Activated CD8-positive, alpha-beta memory T cell treated with anti-CD3 and anti-CD28 coated beads, Interleukin-2, amount 10 ng/mL, durations not matched to agents 7 days and 5 days (primary cell): ENCODE data around the gene MED8. TPM values are rescaled to one million over a fixed set of nuclear protein-coding genes. Genes with fewer than 3 reads are reported as not detected.
"Not testable (repeated sequence)": the region's sequence is repeated elsewhere in the genome, so short reads cannot be mapped to it uniquely, and the experiment has no call there.

Source experiments
- ATAC-seq: fragments of 150-1000 bp; cut with Tn5 transposase; one replicate; pipeline ENCODE4 v1.10.0; 2021; ENCODE audit warnings: moderate library complexity
- CTCF ChIA-PET: fragments of 350-600 bp; sonication (Branson Sonifier 250); formaldehyde crosslinking; loops from one replicate; lab custom pipeline; 2021; ENCODE audit warnings: antibody characterized with exemption; lab: Charles Lee
- DNase-seq: peaks from one replicate; pipeline ENCODE4 v3.0.0-alpha.2; 2020
- H3K27ac Mint-ChIP-seq: one replicate; pipeline ENCODE4 v1.8.0; 2021; ENCODE audit warnings: mild to moderate bottlenecking, mixed read lengths
- H3K27me3 Mint-ChIP-seq: one replicate; pipeline ENCODE4 v1.8.0; 2021; ENCODE audit warnings: mixed read lengths
- H3K36me3 Mint-ChIP-seq: one replicate; pipeline ENCODE4 v1.8.0; 2021; ENCODE audit warnings: mild to moderate bottlenecking, mixed read lengths
- H3K4me1 Mint-ChIP-seq: one replicate; pipeline ENCODE4 v1.8.0; 2021; ENCODE audit warnings: mixed read lengths
- H3K4me3 Mint-ChIP-seq: one replicate; pipeline ENCODE4 v1.8.0; 2021; ENCODE audit warnings: mild to moderate bottlenecking, moderate library complexity, mixed read lengths
- H3K9me3 Mint-ChIP-seq: one replicate; pipeline ENCODE4 v1.8.0; 2022; ENCODE audit warnings: low read depth, mixed read lengths
- total RNA-seq, 2 experiments: library from RNA; stranded (reverse); gene quantifications; one replicate each; pipeline ENCODE4 v1.2.3, GENCODE V29; 2021

The MED8 gene
- total RNA-seq, 2 experiments from 2014 or later = 38.7 to 43.6 TPM

GRCh38 chr1:43369779-43370178 lies 19.8 kb downstream of the MED8 start:
- CTCF ChIA-PET = interaction anchor here (0.7 to 1.0 kb wide), 2 partner anchors 45 to 1640 kb away, joined by 3 to 5 read pairs; no protein-coding TSS in a partner anchor
- Mint-ChIP-seq H3K36me3 (peaks cover 18% of the 10 kb centered on the region), H3K4me1 (peaks cover 29% of the 10 kb centered on the region)
- not testable (repeated sequence) for DNase-seq, H3K4me3 Mint-ChIP-seq, ATAC-seq, H3K27me3 Mint-ChIP-seq, H3K27ac Mint-ChIP-seq, H3K9me3 Mint-ChIP-seq

GRCh38 chr1:43368646-43369020 lies 21.0 kb downstream of the MED8 start:
- peak; percentile 43 for DNase-seq
- no peaks in the 10 kb centered on the region for H3K9me3 Mint-ChIP-seq
- H3K27me3 Mint-ChIP-seq = no peaks in the 10 kb centered on the region
- CTCF ChIA-PET = interaction anchor here (0.7 to 1.6 kb wide), 11 partner anchors 8 to 455 kb away, joined by 3 to 12 read pairs (median 4); partner anchors contain the start of genes CDC20, MED8 and SZT2
- peaks cover 31% of the 10 kb centered on the region for H3K4me1 Mint-ChIP-seq
- H3K4me3 Mint-ChIP-seq = peak overlapping the region; percentile 96
- H3K27ac Mint-ChIP-seq = peak overlapping the region; percentile 92
- no peak for ATAC-seq
- H3K36me3 Mint-ChIP-seq = peaks cover 27% of the 10 kb centered on the region

GRCh38 chr1:43367904-43368645 lies 21.5 kb downstream of the MED8 start, which contains the start of gene ELOVL1:
TSS of gene ELOVL1 (minus strand) at chr1:43368011. CDS start at chr1:43365609, 2,402 bp downstream.
- H3K9me3 Mint-ChIP-seq = no peaks in the 10 kb centered on the region
- peak; percentile 94 for DNase-seq
- no peaks in the 10 kb centered on the region for H3K27me3 Mint-ChIP-seq
- peak within 1 kb of the TSS; percentile 96 for H3K4me3 Mint-ChIP-seq
- peak; percentile 87 for ATAC-seq
- H3K4me1 Mint-ChIP-seq = peaks cover 35% of the 10 kb centered on the region
- H3K36me3 Mint-ChIP-seq = peaks cover 30% of the 10 kb centered on the region
- CTCF ChIA-PET = interaction anchor here (0.7 to 1.6 kb wide), 11 partner anchors 8 to 455 kb away, joined by 3 to 12 read pairs (median 4); partner anchors contain the start of genes CDC20, MED8 and SZT2
- H3K27ac Mint-ChIP-seq = peak within 1 kb of the TSS; percentile 92

GRCh38 chr1:43367026-43367903 lies 22.3 kb downstream of the MED8 start:
- peak; percentile 61 for DNase-seq
- H3K36me3 Mint-ChIP-seq = peaks cover 34% of the 10 kb centered on the region
- peak; percentile 66 for ATAC-seq
- H3K9me3 Mint-ChIP-seq = no peaks in the 10 kb centered on the region
- peak overlapping the region; percentile 92 for H3K4me3 Mint-ChIP-seq
- H3K4me1 Mint-ChIP-seq = peaks cover 40% of the 10 kb centered on the region
- CTCF ChIA-PET = interaction anchor here (1.0 to 1.6 kb wide), 9 partner anchors 9 to 454 kb away, joined by 3 to 12 read pairs (median 4); partner anchors contain the start of genes CDC20, MED8 and SZT2
- peak overlapping the region; percentile 84 for H3K27ac Mint-ChIP-seq
- no peaks in the 10 kb centered on the region for H3K27me3 Mint-ChIP-seq

- Mint-ChIP-seq H3K4me1 (peaks cover 46% of the 10 kb centered on the region), H3K27ac (peak overlapping the region; percentile 84), H3K36me3 (peaks cover 41% of the 10 kb centered on the region), H3K27me3 (no peaks in the 10 kb centered on the region), H3K9me3 (no peaks in the 10 kb centered on the region), H3K4me3 (peak overlapping the region; percentile 92)
- CTCF ChIA-PET = no interaction called here
- no peak for DNase-seq
- ATAC-seq = no peak
These were observed 23.0 kb downstream of the MED8 start for GRCh38 chr1:43366601-43367025.

GRCh38 chr1:43366179-43366578 lies 23.4 kb downstream of the MED8 start:
- Mint-ChIP-seq H3K9me3 (no peaks in the 10 kb centered on the region), H3K4me1 (peaks cover 50% of the 10 kb centered on the region), H3K36me3 (peaks cover 45% of the 10 kb centered on the region), H3K27ac (peak overlapping the region; percentile 84), H3K27me3 (no peaks in the 10 kb centered on the region), H3K4me3 (peak overlapping the region; percentile 92)
- DNase-seq = peak; percentile 44
- no peak for ATAC-seq
- CTCF ChIA-PET = interaction anchor here (1.0 kb wide), 1 partner anchor 23 kb away, joined by 3 read pairs; no protein-coding TSS in a partner anchor

- DNase-seq (no peak), ATAC-seq (no peak)
- Mint-ChIP-seq H3K36me3 (peaks cover 50% of the 10 kb centered on the region), H3K4me1 (peaks cover 55% of the 10 kb centered on the region), H3K4me3 (peak overlapping the region; percentile 92), H3K27me3 (no peaks in the 10 kb centered on the region), H3K27ac (peak overlapping the region; percentile 66), H3K9me3 (no peaks in the 10 kb centered on the region)
- CTCF ChIA-PET = interaction anchor here (1.0 kb wide), 1 partner anchor 23 kb away, joined by 3 read pairs; no protein-coding TSS in a partner anchor
These were observed 23.9 kb downstream of the MED8 start for GRCh38 chr1:43365678-43366077.

GRCh38 chr1:43363935-43364525 lies 25.6 kb downstream of the MED8 start:
- Mint-ChIP-seq H3K4me1 (peaks cover 61% of the 10 kb centered on the region), H3K27me3 (no peaks in the 10 kb centered on the region), H3K4me3 (no peak overlapping the region), H3K9me3 (no peaks in the 10 kb centered on the region), H3K27ac (peak overlapping the region; percentile 38), H3K36me3 (peaks cover 63% of the 10 kb centered on the region)
- CTCF ChIA-PET = no interaction called here
- ATAC-seq = no peak
- DNase-seq = no peak

GRCh38 chr1:43363283-43363934 lies 26.2 kb downstream of the MED8 start:
- peaks cover 62% of the 10 kb centered on the region for H3K36me3 Mint-ChIP-seq
- no peaks in the 10 kb centered on the region for H3K27me3 Mint-ChIP-seq
- CTCF ChIA-PET = no interaction called here
- H3K4me3 Mint-ChIP-seq = no peak overlapping the region
- no peak for DNase-seq
- H3K4me1 Mint-ChIP-seq = peaks cover 57% of the 10 kb centered on the region
- H3K9me3 Mint-ChIP-seq = no peaks in the 10 kb centered on the region
- no peak for ATAC-seq
- peak overlapping the region; percentile 39 for H3K27ac Mint-ChIP-seq

GRCh38 chr1:43360616-43361015 lies 29.0 kb downstream of the MED8 start:
- H3K9me3 Mint-ChIP-seq = no peaks in the 10 kb centered on the region
- peaks cover 57% of the 10 kb centered on the region for H3K4me1 Mint-ChIP-seq
- CTCF ChIA-PET = interaction anchor here (0.8 kb wide), 1 partner anchor 8 kb away, joined by 3 read pairs; no protein-coding TSS in a partner anchor
- peak overlapping the region; percentile 94 for H3K4me3 Mint-ChIP-seq
- H3K27me3 Mint-ChIP-seq = no peaks in the 10 kb centered on the region
- ATAC-seq (no peak), DNase-seq (no peak)
- H3K27ac Mint-ChIP-seq = peak overlapping the region; percentile 83
- peaks cover 64% of the 10 kb centered on the region for H3K36me3 Mint-ChIP-seq

- Mint-ChIP-seq H3K36me3 (peaks cover 57% of the 10 kb centered on the region), H3K4me3 (peak overlapping the region; percentile 94), H3K9me3 (no peaks in the 10 kb centered on the region), H3K27ac (peak overlapping the region; percentile 83), H3K27me3 (no peaks in the 10 kb centered on the region), H3K4me1 (peaks cover 51% of the 10 kb centered on the region)
- ATAC-seq (no peak), DNase-seq (no peak)
- CTCF ChIA-PET = interaction anchor here (1.6 kb wide), 1 partner anchor 8 kb away, joined by 10 read pairs; the partner anchor contains the start of gene ELOVL1
These were observed 29.9 kb downstream of the MED8 start for GRCh38 chr1:43359696-43360095.
